ENCODE results near the gene ACTR3C.
"Not testable (repeated sequence)": the region's sequence is repeated elsewhere in the genome, so short reads cannot be mapped to it uniquely, and the experiment has no call there.

ACTR3C gene

GRCh38 chr7:150336746-150337145 is 13.4 kb upstream of the ACTR3C start:
- DNase-seq (ENCODE audit: low read depth in 1 of 2, low spot score in 1 of 2), result no peak

- no peak for DNase-seq (ENCODE audit: low read depth in 1 of 2, low spot score in 1 of 2)
Measured at GRCh38 chr7:150335774-150336112, 12.4 kb upstream of the ACTR3C start.

GRCh38 chr7:150335108-150335773 is 11.9 kb upstream of the ACTR3C start:
- no peak for DNase-seq (ENCODE audit: low read depth in 1 of 2, low spot score in 1 of 2)

- no peak for DNase-seq (ENCODE audit: low read depth in 1 of 2, low spot score in 1 of 2)
Measured at GRCh38 chr7:150334108-150334507, 10.8 kb upstream of the ACTR3C start.

- no peak for DNase-seq (ENCODE audit: low read depth in 1 of 2, low spot score in 1 of 2)
Measured at GRCh38 chr7:150333659-150334058, 10.3 kb upstream of the ACTR3C start.

- DNase-seq (ENCODE audit: low read depth in 1 of 2, low spot score in 1 of 2), result no peak
Measured at GRCh38 chr7:150332852-150333635, 9.7 kb upstream of the ACTR3C start.

- no peak for DNase-seq (ENCODE audit: low read depth in 1 of 2, low spot score in 1 of 2)
Measured at GRCh38 chr7:150330211-150330885, 7.0 kb upstream of the ACTR3C start.

GRCh38 chr7:150329331-150330120 is 6.2 kb upstream of the ACTR3C start:
- DNase-seq (ENCODE audit: low read depth in 1 of 2, low spot score in 1 of 2), result no peak

- DNase-seq (ENCODE audit: low read depth in 1 of 2, low spot score in 1 of 2), result no peak
Measured at GRCh38 chr7:150327308-150327707, 4.0 kb upstream of the ACTR3C start.

GRCh38 chr7:150326657-150327268 is 3.4 kb upstream of the ACTR3C start:
- no peak for DNase-seq (ENCODE audit: low read depth in 1 of 2, low spot score in 1 of 2)

GRCh38 chr7:150325901-150326300 is 2.6 kb upstream of the ACTR3C start:
- no peak for DNase-seq (ENCODE audit: low read depth in 1 of 2, low spot score in 1 of 2)

- no peak for DNase-seq (ENCODE audit: low read depth in 1 of 2, low spot score in 1 of 2)
Measured at GRCh38 chr7:150325110-150325611, 1.8 kb upstream of the ACTR3C start.

GRCh38 chr7:150324373-150324961 is 1.1 kb upstream of the ACTR3C start:
- DNase-seq (ENCODE audit: low read depth in 1 of 2, low spot score in 1 of 2), result no peak

- DNase-seq (ENCODE audit: low read depth in 1 of 2, low spot score in 1 of 2), result peak in 1 of 2 donors; percentile 11
Measured at GRCh38 chr7:150323682-150324372, 482 bp upstream of the ACTR3C start.

GRCh38 chr7:150322114-150322832 is 1.1 kb downstream of the ACTR3C start:
- peak; percentile 21 to 49 for DNase-seq (ENCODE audit: low read depth in 1 of 2, low spot score in 1 of 2)

- DNase-seq (ENCODE audit: low read depth in 1 of 2, low spot score in 1 of 2), result no peak
Measured at GRCh38 chr7:150321788-150322113, 1.6 kb downstream of the ACTR3C start.

GRCh38 chr7:150317748-150318444 is 5.4 kb downstream of the ACTR3C start:
- no peak for DNase-seq (ENCODE audit: low read depth in 1 of 2, low spot score in 1 of 2)

- not testable (repeated sequence) for DNase-seq (ENCODE audit: low read depth in 1 of 2, low spot score in 1 of 2)
Measured at GRCh38 chr7:150316987-150317386, 6.4 kb downstream of the ACTR3C start.

Measured in activated CD4-positive, alpha-beta T cell treated with anti-CD3 and anti-CD28 coated beads, Interleukin-2, amount 50 U/mL, for 24 hours (primary cell).